Measurements from ENCODE around the gene ARHGEF33.
A peak's percentile ranks its signal among the peaks of the same experiment; 100 is the strongest.

The ARHGEF33 gene

GRCh38 chr2:38945911-38946310 is 56.2 kb downstream of the ARHGEF33 start:
- Histone ChIP-seq H3K79me2 (ENCODE audit: insufficient read depth, low read length) (no peaks in the 10 kb centered on the region), H2AFZ (ENCODE audit: low read depth, low read length, severe bottlenecking) (no peak overlapping the region), H3K27me3 (ENCODE audit: low read length) (no peaks in the 10 kb centered on the region), H3K4me2 (ENCODE audit: low read depth, low read length, poor library complexity, severe bottlenecking) (no peak overlapping the region), H3K27ac (ENCODE audit: low read depth, low read length) (no peak overlapping the region), H3F3A (ENCODE audit: insufficient read depth) (no peaks in the 10 kb centered on the region), H3K9me3 (ENCODE audit: insufficient read depth, low read length) (no peaks in the 10 kb centered on the region), H4K20me1 (ENCODE audit: low read depth, low read length) (no peaks in the 10 kb centered on the region), H3K9ac (ENCODE audit: low read length) (no peak overlapping the region), H3K36me3 (ENCODE audit: low read length) (no peaks in the 10 kb centered on the region), H3K4me3 (ENCODE audit: insufficient read depth, low read length, poor library complexity, severe bottlenecking) (no peak overlapping the region), H3K9me2 (replicated peaks; ENCODE audit: insufficient read depth, low read length) (no peaks in the 10 kb centered on the region)
- no peak for TF ChIP-seq EZH2phosphoT487 (conservative IDR thresholded peaks at IDR 0.05; ENCODE audit: low read length)
- TF ChIP-seq CTCF (IDR thresholded peaks at IDR 0.05; ENCODE audit: insufficient read depth, low read length, poor library complexity, severe bottlenecking) = no peak

- TF ChIP-seq EZH2phosphoT487 (conservative IDR thresholded peaks at IDR 0.05; ENCODE audit: low read length) (no peak), CTCF (IDR thresholded peaks at IDR 0.05; ENCODE audit: insufficient read depth, low read length, poor library complexity, severe bottlenecking) (peak; percentile 77)
- H3K9me2 ChIP-seq (replicated peaks; ENCODE audit: insufficient read depth, low read length) = no peaks in the 10 kb centered on the region
- peak overlapping the region; percentile 7 for H2AFZ ChIP-seq (ENCODE audit: low read depth, low read length, severe bottlenecking)
- no peaks in the 10 kb centered on the region for H3K36me3 ChIP-seq (ENCODE audit: low read length)
- no peaks in the 10 kb centered on the region for H3F3A ChIP-seq (ENCODE audit: insufficient read depth)
- no peaks in the 10 kb centered on the region for H3K27me3 ChIP-seq (ENCODE audit: low read length)
- H3K9ac ChIP-seq (ENCODE audit: low read length) = no peak overlapping the region
- no peak overlapping the region for H3K4me3 ChIP-seq (ENCODE audit: insufficient read depth, low read length, poor library complexity, severe bottlenecking)
- no peaks in the 10 kb centered on the region for H3K79me2 ChIP-seq (ENCODE audit: insufficient read depth, low read length)
- no peak overlapping the region for H3K4me2 ChIP-seq (ENCODE audit: low read depth, low read length, poor library complexity, severe bottlenecking)
- H3K9me3 ChIP-seq (ENCODE audit: insufficient read depth, low read length) = no peaks in the 10 kb centered on the region
- H4K20me1 ChIP-seq (ENCODE audit: low read depth, low read length) = no peaks in the 10 kb centered on the region
- H3K27ac ChIP-seq (ENCODE audit: low read depth, low read length) = no peak overlapping the region
Observed at GRCh38 chr2:38947241-38948239, 57.9 kb downstream of the ARHGEF33 start.

- Histone ChIP-seq H3K9ac (ENCODE audit: low read length) (no peak overlapping the region), H3K4me3 (ENCODE audit: insufficient read depth, low read length, poor library complexity, severe bottlenecking) (no peak overlapping the region), H2AFZ (ENCODE audit: low read depth, low read length, severe bottlenecking) (peak overlapping the region; percentile 69), H3K36me3 (ENCODE audit: low read length) (no peaks in the 10 kb centered on the region), H3K27me3 (ENCODE audit: low read length) (no peaks in the 10 kb centered on the region), H3K9me3 (ENCODE audit: insufficient read depth, low read length) (no peaks in the 10 kb centered on the region), H3K9me2 (replicated peaks; ENCODE audit: insufficient read depth, low read length) (no peaks in the 10 kb centered on the region), H3F3A (ENCODE audit: insufficient read depth) (no peaks in the 10 kb centered on the region), H3K79me2 (ENCODE audit: insufficient read depth, low read length) (no peaks in the 10 kb centered on the region), H4K20me1 (ENCODE audit: low read depth, low read length) (no peaks in the 10 kb centered on the region), H3K27ac (ENCODE audit: low read depth, low read length) (no peak overlapping the region), H3K4me2 (ENCODE audit: low read depth, low read length, poor library complexity, severe bottlenecking) (no peak overlapping the region)
- TF ChIP-seq EZH2phosphoT487 (conservative IDR thresholded peaks at IDR 0.05; ENCODE audit: low read length) = no peak
- no peak for TF ChIP-seq CTCF (IDR thresholded peaks at IDR 0.05; ENCODE audit: insufficient read depth, low read length, poor library complexity, severe bottlenecking)
Observed at GRCh38 chr2:38948387-38948882, 58.8 kb downstream of the ARHGEF33 start.
